SK-N-SH (cell line): Measurements from ENCODE around the gene NPC2. TPM values are rescaled to one million over a fixed set of nuclear protein-coding genes. Genes with fewer than 3 reads are reported as not detected.

Source experiments
- CTCF ChIA-PET: fragments of 300-600, 350-600 bp; formaldehyde crosslinking; extraction: SDS; loops from one replicate; lab custom pipeline; 2021; lab: Yijun Ruan, JAX
- POLR2A ChIA-PET: fragments of 350-600 bp; sonication (Branson Sonifier 250); formaldehyde crosslinking; extraction: SDS; loops from one replicate; lab custom pipeline; 2020; ENCODE audit warnings: antibody characterized with exemption, inconsistent platforms; lab: Yijun Ruan, JAX
- DNase-seq: peaks from one replicate; pipeline ENCODE4 v3.0.0; 2012
- H2AFZ ChIP-seq: fragments of 200-600 bp; sonication (generic); 2 replicates; pipeline ENCODE4 v1.8.1; 2016; ENCODE audit warnings: antibody characterized with exemption, mild to moderate bottlenecking, low read depth
- H3F3A ChIP-seq: fragments of 200-600 bp; sonication (generic); replicated peaks from 2 replicates; pipeline ENCODE3; 2016; ENCODE audit warnings: antibody characterized with exemption, mild to moderate bottlenecking; ENCODE audit not compliant: insufficient read depth
- H3K27ac ChIP-seq, 2 experiments: fragments of 200-500 bp in 1 of 2; fragments of 200-600 bp in 1 of 2; sonication (Bioruptor generic) in 1 of 2; sonication (generic), shearing (Covaris generic) in 1 of 2; 2 replicates each; pipeline versions ENCODE4 v1.5.1 to v1.6.1; 2014 to 2016; ENCODE audit warnings: low read depth in 2 of 2, inconsistent platforms in 1 of 2, low read length in 1 of 2, mild to moderate bottlenecking in 1 of 2, mixed read lengths in 1 of 2
- H3K27me3 ChIP-seq: fragments of 200-600 bp; sonication (generic), shearing (Covaris generic); 2 replicates; pipeline ENCODE4 v1.6.1; 2016; ENCODE audit warnings: mixed run types; ENCODE audit not compliant: insufficient read depth
- H3K36me3 ChIP-seq, 2 experiments: fragments of 200-500 bp in 1 of 2; fragments of 200-600 bp in 1 of 2; sonication (Bioruptor generic) in 1 of 2; sonication (generic) in 1 of 2; replicated peaks in 1 of 2; 2 replicates each; pipeline versions ENCODE3 to v1.5.1; 2014 to 2016; ENCODE audit warnings: low read length in 1 of 2, mild to moderate bottlenecking in 1 of 2; ENCODE audit not compliant: insufficient read depth in 2 of 2, control insufficient read depth in 1 of 2
- H3K4me1 ChIP-seq, 2 experiments: fragments of 200-500 bp in 1 of 2; fragments of 200-600 bp in 1 of 2; sonication (Bioruptor generic) in 1 of 2; sonication (generic), shearing (Covaris generic) in 1 of 2; 2 replicates each; pipeline versions ENCODE4 v1.5.1 to v1.6.1; 2014 to 2016; ENCODE audit warnings: low read depth in 1 of 2, low read length in 1 of 2, mixed run types in 1 of 2; ENCODE audit not compliant: insufficient read depth in 2 of 2, control insufficient read depth in 1 of 2
- H3K4me2 ChIP-seq: fragments of 200-600 bp; sonication (generic), shearing (Covaris generic); 2 replicates; pipeline ENCODE4 v1.6.1; 2017; ENCODE audit warnings: mixed run types
- H3K4me3 ChIP-seq, 2 experiments: fragments of 200-500 bp in 1 of 2; fragments of 200-600 bp in 1 of 2; sonication (Bioruptor generic) in 1 of 2; sonication (generic), shearing (Covaris generic) in 1 of 2; 2 replicates each; pipeline versions ENCODE4 v1.5.1 to v1.8.1; 2014 to 2016; ENCODE audit warnings: low read depth in 2 of 2, inconsistent platforms in 1 of 2, low read length in 1 of 2, mild to moderate bottlenecking in 1 of 2, mixed read lengths in 1 of 2, moderate library complexity in 1 of 2
- H3K79me2 ChIP-seq: fragments of 200-600 bp; sonication (generic); 2 replicates; pipeline ENCODE4 v1.8.1; 2017; ENCODE audit warnings: mild to moderate bottlenecking; ENCODE audit not compliant: insufficient read depth
- H3K9ac ChIP-seq: fragments of 200-600 bp; sonication (generic); 2 replicates; pipeline ENCODE4 v1.6.1; 2017; ENCODE audit warnings: mixed run types
- H3K9me2 ChIP-seq: fragments of 200-600 bp; sonication (generic); 2 replicates; pipeline ENCODE4 v1.6.1; 2017; ENCODE audit warnings: mixed run types
- H3K9me3 ChIP-seq: fragments of 200-600 bp; sonication (generic); 2 replicates; pipeline ENCODE4 v1.6.1; 2017; ENCODE audit warnings: mixed run types, mild to moderate bottlenecking, moderate library complexity
- H4K20me1 ChIP-seq: fragments of 200-600 bp; sonication (generic); 2 replicates; pipeline ENCODE4 v1.6.1; 2017; ENCODE audit warnings: mild to moderate bottlenecking, mixed run types; ENCODE audit not compliant: insufficient read depth
- CHD2 ChIP-seq: fragments of 150-350 bp; IDR thresholded peaks from 2 replicates; pipeline ENCODE4 v1.6.1; 2018; ENCODE audit warnings: low read length; ENCODE audit not compliant: partially characterized antibody
- ELF1 ChIP-seq: IDR thresholded peaks from 2 replicates; pipeline ENCODE4 v1.4.0; 2012
- EP300 ChIP-seq, 2 experiments: IDR thresholded peaks; 2 replicates each; pipeline versions ENCODE4 v1.4.0 to v1.6.1; 2012; ENCODE audit warnings: borderline replicate concordance in 1 of 2, low read depth in 1 of 2, low read length in 1 of 2
- EZH2phosphoT487 ChIP-seq: fragments of 200-600 bp; sonication (generic); IDR thresholded peaks from 2 replicates; pipeline ENCODE4 v1.6.1; 2017; ENCODE audit warnings: low read depth, mixed run types, mild to moderate bottlenecking, antibody characterized with exemption, moderate library complexity, borderline replicate concordance
- FOSL2 ChIP-seq: IDR thresholded peaks from 2 replicates; pipeline ENCODE4 v1.4.0; 2012; ENCODE audit warnings: low read depth, mild to moderate bottlenecking, moderate library complexity, borderline replicate concordance
- FOXJ3 ChIP-seq: sonication (generic); formaldehyde crosslinking; IDR thresholded peaks from 2 replicates; pipeline ENCODE4 v1.5.1; 2020; ENCODE audit warnings: mild to moderate bottlenecking, missing genetic modification reagents
- FOXM1 ChIP-seq: IDR thresholded peaks from 2 replicates; pipeline ENCODE4 v1.4.0; 2012; ENCODE audit warnings: low read depth, mild to moderate bottlenecking
- GABPA ChIP-seq: IDR thresholded peaks from 2 replicates; pipeline ENCODE4 v1.4.0; 2012; ENCODE audit warnings: low read depth, mild to moderate bottlenecking
- MEF2A ChIP-seq: IDR thresholded peaks from 2 replicates; pipeline ENCODE4 v1.4.0; 2012; ENCODE audit warnings: low read depth, borderline replicate concordance
- MXI1 ChIP-seq: IDR thresholded peaks from 2 replicates; pipeline ENCODE4 v1.6.1; 2012; ENCODE audit warnings: mild to moderate bottlenecking, low read depth, low read length, improper control_type of control experiment
- NFIC ChIP-seq: IDR thresholded peaks from 2 replicates; pipeline ENCODE4 v1.4.0; 2012; ENCODE audit warnings: borderline replicate concordance
- PBX3 ChIP-seq: IDR thresholded peaks from 2 replicates; pipeline ENCODE4; 2012
- POLR2AphosphoS5 ChIP-seq: IDR thresholded peaks from 2 replicates; pipeline ENCODE4 v1.6.1; 2012; ENCODE audit warnings: low read depth, low read length
- RCOR1 ChIP-seq: fragments of 150-350 bp; IDR thresholded peaks from 2 replicates; pipeline ENCODE4 v1.6.1; 2017; ENCODE audit warnings: antibody characterized with exemption, low read length
- RXRA ChIP-seq: IDR thresholded peaks from 2 replicates; pipeline ENCODE4 v1.4.0; 2012; ENCODE audit warnings: low read depth, mild to moderate bottlenecking, borderline replicate concordance
- SIN3A ChIP-seq: IDR thresholded peaks from 2 replicates; pipeline ENCODE4 v1.6.1; 2012; ENCODE audit warnings: low read depth, mild to moderate bottlenecking, low read length, moderate library complexity, borderline replicate concordance
- SMC3 ChIP-seq: IDR thresholded peaks from 2 replicates; pipeline ENCODE4 v1.6.1; 2012; ENCODE audit warnings: low read depth, low read length, improper control_type of control experiment
- TCF12 ChIP-seq: IDR thresholded peaks from 2 replicates; pipeline ENCODE4 v1.4.0; 2012
- TEAD4 ChIP-seq: IDR thresholded peaks from 2 replicates; pipeline ENCODE4 v1.4.0; 2012; ENCODE audit warnings: mild to moderate bottlenecking, borderline replicate concordance; ENCODE audit not compliant: insufficient read depth
- YY1 ChIP-seq: IDR thresholded peaks from 2 replicates; pipeline ENCODE4 v1.4.0; 2012; ENCODE audit warnings: low read depth, mild to moderate bottlenecking
- ZBTB33 ChIP-seq: IDR thresholded peaks from 2 replicates; pipeline ENCODE4 v1.4.0; 2012; ENCODE audit warnings: low read depth, borderline replicate concordance
- WGBS: methylation state at CpG from one replicate; pipeline ENCODE4 v1.1.6; 2017; ENCODE audit warnings: low lambda C conversion rate; 5-methylcytosine and 5-hydroxymethylcytosine counted together
- polyA plus RNA-seq, 3 experiments: library from polyadenylated mRNA; depleted of rRNA; stranded (reverse); fragments of >200 nt; gene quantifications; 2 replicates each; pipeline ENCODE4 v1.2.3, GENCODE V29; 2012

The NPC2 gene
- polyA plus RNA-seq, 1 of the 3 experiments (the other 2 are of a cell fraction), result 522 TPM

GRCh38 chr14:74511966-74512830 lies 19.1 kb upstream of the NPC2 start:
- H3K4me3 ChIP-seq, result no peak overlapping the region
- no peaks in the 10 kb centered on the region for H3K27me3 ChIP-seq
- POLR2A ChIA-PET, result no interaction called here
- DNase-seq, result no peak
- peaks cover 26 to 66% of the 10 kb centered on the region in 2 experiments for H3K36me3 ChIP-seq
- H3K4me2 ChIP-seq, result no peak overlapping the region
- no peaks in the 10 kb centered on the region for H3K9me3 ChIP-seq
- 87% methylated on average over 10 of the region's 10 CpGs for WGBS
- H3K79me2 ChIP-seq, result no peaks in the 10 kb centered on the region
- H3K4me1 ChIP-seq, result peaks cover 0 to 10% of the 10 kb centered on the region in 2 experiments; a peak in 1 of 4 replicates
- no peak overlapping the region for H2AFZ ChIP-seq
- H4K20me1 ChIP-seq, result no peaks in the 10 kb centered on the region
- no peak overlapping the region for H3K9ac ChIP-seq
- CTCF ChIA-PET, result interaction anchor here (0.7 to 4.1 kb wide), 5 partner anchors 11 to 243 kb away, joined by 3 to 36 read pairs (median 4); partner anchors contain the start of gene LTBP2
- no peak for TF ChIP-seq RXRA
- no peak for TF ChIP-seq MEF2A
- no peak for TF ChIP-seq MXI1
- TF ChIP-seq FOXJ3 (CRISPR knock-in tag), result no peak
- no peak for TF ChIP-seq PBX3
- TF ChIP-seq ELF1, result no peak
- no peak for TF ChIP-seq EP300 (IDR thresholded peaks at IDR 0.05; ENCODE audit: borderline replicate concordance in 1 of 2, low read depth in 1 of 2, low read length in 1 of 2)
- H3K27ac ChIP-seq, result no peak overlapping the region
- no peaks in the 10 kb centered on the region for H3K9me2 ChIP-seq
- peaks cover 6% of the 10 kb centered on the region for H3F3A ChIP-seq

- H3K36me3 ChIP-seq, result peaks cover 28 to 69% of the 10 kb centered on the region in 2 experiments
- peaks cover 0 to 4% of the 10 kb centered on the region in 2 experiments; a peak in 1 of 4 replicates for H3K4me1 ChIP-seq
- TF ChIP-seq FOSL2 (no peak; the same call in 1 of the 2 replicates), SMC3 (no peak), POLR2AphosphoS5 (no peak), MXI1 (no peak), FOXJ3 (CRISPR knock-in tag) (no peak), RCOR1 (no peak), CHD2 (no peak), MEF2A (no peak), SIN3A (no peak), ZBTB33 (no peak), NFIC (no peak), YY1 (no peak), EZH2phosphoT487 (no peak), TCF12 (no peak), TEAD4 (no peak), FOXM1 (no peak), ELF1 (no peak), GABPA (no peak)
- no peak for DNase-seq
- no peaks in the 10 kb centered on the region for H4K20me1 ChIP-seq
- H3K27me3 ChIP-seq, result no peaks in the 10 kb centered on the region
- no peak overlapping the region for H3K4me2 ChIP-seq
- no peak overlapping the region for H3K4me3 ChIP-seq
- no peaks in the 10 kb centered on the region for H3K9me3 ChIP-seq
- WGBS, result 84% methylated on average over 5 of the region's 10 CpGs
- H3K9ac ChIP-seq, result peak overlapping the region; percentile 19; the same call in 1 of the 2 replicates
- H3K27ac ChIP-seq, result peak overlapping the region in 1 of 2 experiments; percentile 36; a peak in 2 of 4 replicates
- H3K9me2 ChIP-seq, result no peaks in the 10 kb centered on the region
- POLR2A ChIA-PET, result interaction anchor here (0.6 kb wide), 1 partner anchor 556 kb away, joined by 3 read pairs; no protein-coding TSS in a partner anchor
- no peak overlapping the region for H2AFZ ChIP-seq
- H3F3A ChIP-seq, result peaks cover 6% of the 10 kb centered on the region
- CTCF ChIA-PET, result interaction anchor here (1.0 to 4.1 kb wide), 3 partner anchors 10 to 101 kb away, joined by 3 to 36 read pairs (median 12); partner anchors contain the start of gene LTBP2
- H3K79me2 ChIP-seq, result no peaks in the 10 kb centered on the region
These were observed 17.9 kb upstream of the NPC2 start for GRCh38 chr14:74510959-74511409.
